ENCODE data around the gene PPP2R1A. TPM values are rescaled to one million over a fixed set of nuclear protein-coding genes. Genes with fewer than 3 reads are reported as not detected.

The PPP2R1A gene
- total RNA-seq, 1 donor from 2014 or later: 163 TPM

Small RNA genes within 50 kb of the gene (microRNA-seq; reads per million reads assigned to microRNA genes)
- gene MIR6801 (ENCODE audit: borderline number of aligned reads, borderline replicate concordance): 1.4 reads per million

Small RNA genes within 50 kb of the gene (small RNA-seq; reads per million reads assigned to genes)
- gene MIR6801 (not detected), gene RF00019 (not detected), gene RPL37P23 (not detected)

Other genes with a start within 250 kb of the PPP2R1A start
- gene ZNF350, start 203.2 kb upstream of the PPP2R1A start, total RNA-seq: 8.6 TPM
- gene ZNF615, start 181.8 kb upstream of the PPP2R1A start, total RNA-seq: 6.4 TPM
- 5.9 TPM for gene ZNF614, start 161.7 kb upstream of the PPP2R1A start, total RNA-seq
- gene ZNF432, start 141.2 kb upstream of the PPP2R1A start, total RNA-seq: 14.0 TPM
- gene ZNF841, start 94.3 kb upstream of the PPP2R1A start, total RNA-seq: 24.1 TPM
- 2.7 TPM for gene ZNF616, start 50.1 kb upstream of the PPP2R1A start, total RNA-seq
- 3.9 TPM for gene ZNF836, start 18.4 kb upstream of the PPP2R1A start, total RNA-seq
- gene ZNF766, start 79.5 kb downstream of the PPP2R1A start, total RNA-seq: 5.6 TPM
- 9.1 TPM for gene ZNF480, start 107.1 kb downstream of the PPP2R1A start, total RNA-seq
- gene ZNF610, start 146.2 kb downstream of the PPP2R1A start, total RNA-seq: 0.98 TPM
- 15.2 TPM for gene ZNF880, start 179.9 kb downstream of the PPP2R1A start, total RNA-seq
- 11.0 TPM for gene ZNF528, start 207.8 kb downstream of the PPP2R1A start, total RNA-seq
- gene ZNF534, start 239.1 kb downstream of the PPP2R1A start, total RNA-seq: not detected